ENCODE results near the gene FAR1. TPM values are rescaled to one million over a fixed set of nuclear protein-coding genes. Genes with fewer than 3 reads are reported as not detected.

FAR1 gene
- polyA plus RNA-seq, 1 donor from 2014 or later, result 14.0 TPM

DNA sequence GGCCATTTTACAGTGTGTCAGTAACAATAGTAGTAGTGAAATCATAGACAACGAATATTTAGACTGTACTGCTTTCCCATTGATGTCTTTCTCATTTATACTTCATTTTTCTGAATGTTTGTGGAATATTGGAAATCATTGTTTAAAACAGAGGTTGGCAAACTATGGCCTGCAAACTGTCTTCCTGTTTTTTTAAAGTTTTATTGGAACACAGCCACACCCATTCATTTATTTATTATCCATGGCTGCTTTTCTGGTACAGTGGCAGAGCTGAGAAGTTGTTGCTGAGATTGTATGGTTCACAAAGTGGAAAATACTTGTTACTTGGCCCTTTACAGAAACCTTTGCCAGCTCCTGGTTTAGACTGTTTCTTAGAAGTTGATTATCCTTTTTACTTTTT, 13.7 kb downstream of the FAR1 start:
- Mint-ChIP-seq H3K36me3 (no peaks in the 10 kb centered on the region), H3K27ac (no peak overlapping the region), H3K4me1 (peaks cover 22 to 41% (median 28%) of the 10 kb centered on the region in 3 donors), H3K27me3 (no peaks in the 10 kb centered on the region), H3K4me3 (no peak overlapping the region), H3K9me3 (no peaks in the 10 kb centered on the region)

DNA sequence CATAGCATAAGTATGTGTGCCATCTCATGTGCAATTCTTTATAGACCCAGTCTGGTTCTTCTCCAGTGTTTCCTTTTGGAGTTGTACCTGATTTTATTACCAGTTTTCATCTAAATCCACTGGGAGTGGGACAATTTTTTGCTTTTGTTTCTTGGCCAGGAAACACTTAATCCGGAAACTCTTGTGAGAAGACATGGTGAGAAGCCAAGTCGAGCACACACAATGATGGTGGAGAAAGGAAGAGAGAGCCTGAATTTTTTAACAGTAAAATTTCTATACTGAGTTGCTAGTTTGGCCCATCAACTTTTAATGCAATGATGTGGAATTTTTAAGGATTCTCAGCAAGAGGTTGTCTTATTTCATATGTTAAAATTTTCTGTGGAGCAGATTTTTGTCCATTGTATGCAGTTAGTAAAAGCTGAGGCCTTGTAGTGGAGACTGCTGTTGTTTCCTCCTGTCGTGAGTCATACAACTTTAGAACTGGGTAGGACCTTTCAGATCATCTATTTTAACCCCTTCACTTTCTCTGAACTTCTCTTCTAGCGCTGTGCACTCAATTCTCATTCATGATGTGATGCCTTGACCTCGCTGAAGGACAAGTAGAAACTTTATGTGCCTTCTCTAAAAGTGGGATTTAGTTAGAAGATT, 17.1 kb downstream of the FAR1 start:
- H3K9me3 Mint-ChIP-seq, result peaks cover 0 to 1% (median 0%) of the 10 kb centered on the region in 3 donors
- H3K4me3 Mint-ChIP-seq, result no peak overlapping the region
- no peaks in the 10 kb centered on the region for H3K36me3 Mint-ChIP-seq
- H3K4me1 Mint-ChIP-seq, result peaks cover 12 to 39% (median 16%) of the 10 kb centered on the region in 3 donors
- H3K27ac Mint-ChIP-seq, result no peak overlapping the region
- no peaks in the 10 kb centered on the region for H3K27me3 Mint-ChIP-seq

DNA sequence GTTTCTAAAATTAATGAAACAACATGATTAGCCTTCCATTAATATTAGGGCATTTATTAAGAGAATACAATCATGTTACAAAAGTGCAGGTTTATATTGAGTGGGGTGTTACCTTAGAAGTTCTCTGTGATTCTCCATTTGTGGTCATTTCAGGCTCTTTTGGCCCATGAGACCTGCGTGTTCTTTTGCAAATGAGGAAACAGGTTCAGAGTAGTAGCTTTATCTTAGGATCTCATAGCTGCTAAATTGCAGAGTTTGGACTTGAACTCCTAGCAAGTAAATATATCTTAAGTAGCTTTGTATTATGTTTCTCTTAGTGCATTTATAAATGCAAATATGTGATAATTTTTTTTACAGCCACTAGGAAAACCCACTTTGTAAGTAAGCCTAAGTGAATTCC, 18.3 kb downstream of the FAR1 start:
- Mint-ChIP-seq H3K36me3 (peaks cover 4% of the 10 kb centered on the region), H3K4me3 (no peak overlapping the region), H3K27ac (no peak overlapping the region), H3K4me1 (peaks cover 12 to 42% (median 14%) of the 10 kb centered on the region in 3 donors), H3K9me3 (peaks cover 0 to 1% (median 0%) of the 10 kb centered on the region in 3 donors), H3K27me3 (no peaks in the 10 kb centered on the region)

DNA sequence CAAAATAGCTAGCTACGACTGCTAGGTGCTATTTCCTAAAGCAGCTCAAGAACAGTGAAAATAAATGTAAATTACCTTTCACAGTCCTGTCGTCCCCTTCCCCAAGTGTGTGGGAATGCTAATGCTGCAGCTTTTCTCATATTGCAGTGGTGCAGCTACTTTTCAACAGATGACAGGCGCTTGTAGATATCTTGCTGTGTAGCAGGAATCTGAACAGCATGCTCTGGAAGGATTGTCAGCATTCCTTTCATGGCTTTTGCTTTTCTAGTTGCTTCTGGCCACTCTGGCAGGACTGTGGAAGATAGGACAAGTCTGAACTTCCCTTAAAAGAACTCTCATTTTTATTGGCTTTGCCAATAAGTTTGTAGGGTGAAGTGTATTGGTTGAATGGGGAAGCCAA, 18.8 kb downstream of the FAR1 start:
- no peak overlapping the region for H3K27ac Mint-ChIP-seq
- no peak overlapping the region for H3K4me3 Mint-ChIP-seq
- peaks cover 0 to 1% (median 0%) of the 10 kb centered on the region in 3 donors for H3K9me3 Mint-ChIP-seq
- no peaks in the 10 kb centered on the region for H3K27me3 Mint-ChIP-seq
- H3K36me3 Mint-ChIP-seq, result peaks cover 4% of the 10 kb centered on the region
- peaks cover 12 to 42% (median 13%) of the 10 kb centered on the region in 3 donors for H3K4me1 Mint-ChIP-seq

DNA sequence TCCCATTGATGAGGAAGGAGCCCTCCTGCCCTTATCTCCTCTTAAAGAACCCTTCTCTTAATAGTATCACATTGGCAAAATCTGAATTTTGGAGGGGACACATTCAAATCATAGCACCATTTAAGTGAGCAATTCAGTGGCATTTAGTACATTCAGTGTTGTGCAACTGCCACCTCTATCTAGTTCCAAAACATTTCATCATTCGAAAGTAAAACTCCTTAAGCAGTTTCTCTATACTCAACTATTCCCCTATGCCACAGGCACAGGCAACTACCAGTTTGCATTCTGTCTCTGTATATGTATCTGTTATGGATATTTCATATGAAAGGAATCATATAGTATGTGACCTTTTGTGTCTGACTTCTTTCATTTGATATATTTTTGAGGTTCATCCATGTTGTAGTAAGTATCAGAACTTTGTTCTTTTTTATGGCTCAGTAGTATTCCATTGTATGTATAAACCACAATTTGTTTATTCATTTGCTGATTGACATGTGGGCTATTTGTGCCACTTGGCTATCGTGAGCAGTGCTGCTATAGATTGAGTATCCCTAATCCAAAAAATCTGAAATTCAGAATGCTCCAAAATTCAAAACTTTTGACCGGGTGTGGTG, 22.9 kb downstream of the FAR1 start:
- Mint-ChIP-seq H3K4me1 (peaks cover 13 to 25% (median 14%) of the 10 kb centered on the region in 3 donors), H3K9me3 (peaks cover 0 to 1% (median 0%) of the 10 kb centered on the region in 3 donors), H3K27me3 (no peaks in the 10 kb centered on the region), H3K27ac (no peak overlapping the region), H3K4me3 (no peak overlapping the region), H3K36me3 (peaks cover 5% of the 10 kb centered on the region)

DNA sequence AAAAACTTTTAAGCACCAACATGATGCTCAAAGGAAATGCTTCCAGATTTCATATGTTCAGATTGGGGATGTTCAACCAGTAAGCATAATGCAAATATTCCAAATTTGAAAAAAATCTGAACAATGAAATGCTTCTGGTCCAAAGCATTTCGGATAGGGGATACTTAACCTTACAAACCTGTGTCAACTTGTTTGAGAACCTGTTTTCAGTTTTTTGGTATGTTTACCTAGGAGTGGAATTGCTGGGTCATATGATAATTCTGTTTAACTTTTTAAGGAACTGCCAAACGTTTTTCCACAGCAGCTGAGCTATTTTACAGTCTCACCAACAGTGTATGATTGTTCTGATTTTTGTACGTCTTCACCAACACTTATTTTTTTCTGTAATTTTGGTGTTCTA, 23.7 kb downstream of the FAR1 start:
- no peak overlapping the region for H3K27ac Mint-ChIP-seq
- peaks cover 5% of the 10 kb centered on the region for H3K36me3 Mint-ChIP-seq
- no peaks in the 10 kb centered on the region for H3K27me3 Mint-ChIP-seq
- H3K4me1 Mint-ChIP-seq, result peaks cover 13 to 25% (median 14%) of the 10 kb centered on the region in 3 donors
- H3K9me3 Mint-ChIP-seq, result peaks cover 0 to 1% (median 0%) of the 10 kb centered on the region in 3 donors
- no peak overlapping the region for H3K4me3 Mint-ChIP-seq

DNA sequence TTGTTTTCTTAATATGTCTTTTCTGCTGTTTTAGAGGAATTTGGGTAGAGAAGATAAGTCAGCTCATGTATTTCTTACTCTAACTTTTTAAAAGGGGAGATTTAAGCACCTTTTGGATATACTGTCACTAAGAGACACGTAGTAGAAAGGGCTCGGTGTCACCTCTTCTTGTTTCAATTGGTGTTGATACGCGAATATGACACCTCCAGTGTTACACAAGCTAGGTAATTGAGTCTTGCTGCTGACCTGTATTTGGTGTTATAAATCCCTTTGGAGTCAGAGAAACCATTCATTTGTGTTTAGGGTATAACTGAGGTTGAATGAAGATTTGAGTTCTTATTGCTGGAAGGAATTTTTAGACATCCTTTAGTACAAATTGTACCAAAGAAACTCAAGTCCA, 25.6 kb downstream of the FAR1 start:
- H3K4me1 Mint-ChIP-seq, result peaks cover 12 to 23% (median 13%) of the 10 kb centered on the region in 3 donors
- H3K27ac Mint-ChIP-seq, result peak overlapping the region in 1 of 3 donors; percentile 11
- H3K27me3 Mint-ChIP-seq, result no peaks in the 10 kb centered on the region
- H3K36me3 Mint-ChIP-seq, result peaks cover 5% of the 10 kb centered on the region
- no peak overlapping the region for H3K4me3 Mint-ChIP-seq
- peaks cover 0 to 1% (median 0%) of the 10 kb centered on the region in 3 donors for H3K9me3 Mint-ChIP-seq

DNA sequence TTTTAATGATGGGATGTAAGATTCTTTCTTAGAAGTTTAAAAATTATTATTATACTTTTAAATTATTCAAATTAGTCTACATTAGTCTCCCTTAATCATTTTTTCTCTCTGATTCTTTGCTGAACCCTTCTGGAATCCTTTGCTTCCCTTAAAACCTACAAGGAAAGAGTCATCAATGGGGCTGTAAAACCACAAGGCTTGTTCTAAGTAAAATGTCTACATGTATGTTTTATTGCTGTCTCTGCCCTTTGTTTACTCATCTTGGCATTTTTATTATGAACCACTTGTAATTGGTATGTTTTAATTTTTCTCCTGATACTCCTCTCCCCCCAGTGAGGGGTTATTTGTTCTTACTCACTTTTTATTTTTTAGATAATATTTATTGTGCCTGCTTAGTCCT, 27.4 kb downstream of the FAR1 start:
- H3K4me3 Mint-ChIP-seq, result no peak overlapping the region
- peaks cover 7 to 10% (median 8%) of the 10 kb centered on the region in 3 donors for H3K4me1 Mint-ChIP-seq
- no peaks in the 10 kb centered on the region for H3K27me3 Mint-ChIP-seq
- H3K27ac Mint-ChIP-seq, result no peak overlapping the region
- H3K36me3 Mint-ChIP-seq, result peaks cover 5% of the 10 kb centered on the region
- H3K9me3 Mint-ChIP-seq, result no peaks in the 10 kb centered on the region

DNA sequence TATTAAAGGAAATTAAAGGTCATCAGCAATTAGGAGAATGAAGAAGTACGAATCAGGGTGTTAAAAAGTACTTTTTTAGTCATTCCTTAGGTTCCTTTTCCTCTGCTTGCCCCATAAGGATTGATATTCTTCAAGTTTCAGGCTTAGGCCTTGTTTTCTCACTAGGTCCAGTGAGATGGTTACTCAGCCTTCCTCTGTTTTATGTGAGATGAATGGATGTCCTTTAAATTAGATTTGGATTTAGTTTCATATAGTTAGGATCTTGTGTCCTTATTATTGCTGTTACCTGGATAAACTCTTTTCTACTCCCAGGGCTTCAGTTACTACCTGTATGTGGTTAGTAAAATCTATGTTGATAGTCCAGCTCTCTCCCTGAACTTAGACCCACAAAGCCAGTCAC, 29.2 kb downstream of the FAR1 start:
- H3K4me3 Mint-ChIP-seq, result no peak overlapping the region
- H3K9me3 Mint-ChIP-seq, result no peaks in the 10 kb centered on the region
- H3K27ac Mint-ChIP-seq, result peak overlapping the region in 1 of 3 donors; percentile 46
- no peaks in the 10 kb centered on the region for H3K27me3 Mint-ChIP-seq
- peaks cover 4% of the 10 kb centered on the region for H3K36me3 Mint-ChIP-seq
- H3K4me1 Mint-ChIP-seq, result peaks cover 5 to 7% (median 6%) of the 10 kb centered on the region in 3 donors

DNA sequence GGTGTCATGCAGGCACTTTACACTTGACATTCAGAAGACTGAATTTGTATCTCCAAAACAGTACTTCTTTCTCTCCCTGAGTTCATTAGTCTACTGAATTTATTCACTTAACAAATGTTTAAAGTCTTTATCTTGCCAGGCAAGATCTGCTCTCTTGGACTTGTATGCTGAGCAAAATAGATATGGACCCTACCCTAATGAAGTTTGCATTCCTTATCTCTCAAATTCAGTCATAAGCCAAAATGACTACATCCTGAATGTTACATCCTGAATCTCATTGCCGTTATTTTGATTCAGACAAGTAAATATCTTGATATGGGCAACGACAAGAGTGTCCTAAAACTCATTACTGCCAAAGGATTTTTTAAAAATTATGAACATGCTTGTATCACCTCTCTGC, 29.7 kb downstream of the FAR1 start:
- Mint-ChIP-seq H3K4me1 (peaks cover 3 to 7% (median 5%) of the 10 kb centered on the region in 3 donors), H3K27me3 (no peaks in the 10 kb centered on the region), H3K4me3 (no peak overlapping the region), H3K9me3 (no peaks in the 10 kb centered on the region), H3K36me3 (peaks cover 2% of the 10 kb centered on the region), H3K27ac (no peak overlapping the region)

DNA sequence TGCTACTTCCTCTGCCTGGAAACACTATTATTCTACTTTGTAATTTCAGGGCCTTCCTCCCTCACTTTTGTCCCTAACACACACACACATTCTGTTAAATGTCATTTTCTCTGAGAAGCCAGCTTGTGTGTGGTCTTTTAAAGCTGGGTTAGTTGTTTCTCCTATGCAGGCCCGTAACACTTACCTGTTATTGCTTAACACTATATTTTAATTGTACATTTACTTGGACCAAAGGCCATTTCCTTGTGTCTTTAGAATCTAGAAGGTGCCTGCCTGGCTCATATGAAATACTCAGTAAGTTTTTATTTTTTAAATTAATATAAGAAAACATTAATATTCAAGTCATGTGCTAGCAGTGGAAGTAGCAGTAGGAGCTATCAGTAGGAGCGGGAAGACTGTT, 30.6 kb downstream of the FAR1 start:
- Mint-ChIP-seq H3K36me3 (peaks cover 2% of the 10 kb centered on the region), H3K4me1 (peaks cover 0 to 2% (median 1%) of the 10 kb centered on the region in 3 donors), H3K27ac (no peak overlapping the region), H3K4me3 (no peak overlapping the region), H3K9me3 (no peaks in the 10 kb centered on the region), H3K27me3 (no peaks in the 10 kb centered on the region)

DNA sequence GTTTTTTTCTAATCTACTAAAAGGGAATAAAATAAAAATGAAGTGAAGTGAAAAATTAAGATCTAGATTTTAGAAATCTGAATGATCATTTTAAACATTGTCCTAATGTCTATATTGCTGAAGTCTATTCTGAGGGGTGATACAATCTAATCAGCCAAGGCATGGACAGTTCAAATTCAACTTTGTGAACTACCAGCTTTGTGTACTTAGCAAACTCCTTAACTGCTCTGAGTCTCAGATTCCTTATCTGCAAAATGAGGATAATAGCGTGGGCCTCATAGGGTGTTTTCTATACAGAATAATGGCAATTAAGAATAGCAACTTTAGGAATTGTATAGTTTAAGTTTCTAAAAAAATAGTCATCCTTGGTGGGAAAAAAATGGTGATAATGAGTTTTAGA, 31.4 kb downstream of the FAR1 start:
- Mint-ChIP-seq H3K4me3 (no peak overlapping the region), H3K9me3 (no peaks in the 10 kb centered on the region), H3K27ac (no peak overlapping the region), H3K36me3 (peaks cover 2% of the 10 kb centered on the region), H3K27me3 (no peaks in the 10 kb centered on the region), H3K4me1 (no peaks in the 10 kb centered on the region)

DNA sequence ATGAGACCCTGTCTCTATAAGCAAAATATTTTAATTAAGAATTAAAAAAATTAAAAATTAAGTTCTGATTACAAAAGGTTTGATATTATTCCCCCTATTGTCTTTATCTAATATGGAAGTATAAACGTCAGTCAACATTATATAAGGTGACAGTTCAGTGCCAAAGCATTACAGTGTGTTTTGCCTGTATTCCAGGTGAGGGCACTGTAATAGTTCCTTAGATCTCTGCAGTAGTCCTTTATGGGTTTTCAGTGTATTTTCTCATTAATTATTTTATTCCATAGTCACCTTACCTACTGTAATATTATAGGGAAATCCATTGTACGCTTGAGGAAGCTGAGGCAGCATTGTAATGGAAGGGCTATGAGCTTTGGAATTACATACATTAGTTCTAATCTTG, 33.0 kb downstream of the FAR1 start:
- Mint-ChIP-seq H3K27me3 (no peaks in the 10 kb centered on the region), H3K36me3 (peaks cover 2% of the 10 kb centered on the region), H3K4me3 (no peak overlapping the region), H3K27ac (no peak overlapping the region), H3K9me3 (no peaks in the 10 kb centered on the region), H3K4me1 (no peaks in the 10 kb centered on the region)

DNA sequence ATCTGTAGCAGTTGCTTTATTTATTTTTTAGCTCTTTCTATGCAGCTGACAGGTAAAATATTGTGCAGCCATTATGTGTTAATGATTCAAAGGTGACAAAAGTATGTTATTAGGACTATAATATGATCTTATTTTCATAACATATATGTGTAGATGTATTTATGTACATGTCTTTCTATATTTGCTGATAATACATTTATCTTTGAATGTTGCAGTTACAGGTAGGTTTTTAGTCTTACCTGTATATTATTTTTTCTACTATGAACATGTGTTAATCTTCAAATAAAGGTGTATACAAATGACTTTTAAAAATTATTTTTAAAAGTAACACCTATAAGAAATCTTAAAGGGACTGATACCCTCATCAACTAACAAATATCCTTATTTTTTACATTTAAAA, 33.6 kb downstream of the FAR1 start:
- no peaks in the 10 kb centered on the region for H3K4me1 Mint-ChIP-seq
- no peaks in the 10 kb centered on the region for H3K27me3 Mint-ChIP-seq
- no peak overlapping the region for H3K27ac Mint-ChIP-seq
- H3K36me3 Mint-ChIP-seq, result peaks cover 2% of the 10 kb centered on the region
- no peaks in the 10 kb centered on the region for H3K9me3 Mint-ChIP-seq
- H3K4me3 Mint-ChIP-seq, result no peak overlapping the region

DNA sequence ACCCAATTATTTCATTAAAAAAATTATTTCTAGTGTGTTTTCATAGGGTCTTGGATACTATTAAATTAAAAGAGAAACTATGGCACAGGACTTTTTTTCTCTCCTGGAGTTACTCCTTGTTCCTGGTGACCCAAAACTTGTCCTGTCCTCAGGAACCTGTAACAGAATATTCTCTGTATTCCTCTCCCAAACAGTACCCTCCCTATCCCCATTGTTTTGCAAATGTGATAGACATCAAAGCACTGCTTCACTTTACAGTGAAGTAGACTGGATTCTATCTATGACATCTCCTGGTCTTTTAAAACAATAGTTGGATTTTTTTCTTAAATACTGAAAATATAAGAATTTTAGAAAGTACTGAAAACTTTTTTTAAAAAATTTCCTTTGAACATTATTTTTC, 37.2 kb downstream of the FAR1 start:
- Mint-ChIP-seq H3K4me1 (no peaks in the 10 kb centered on the region), H3K36me3 (peaks cover 8% of the 10 kb centered on the region), H3K4me3 (no peak overlapping the region), H3K9me3 (no peaks in the 10 kb centered on the region), H3K27me3 (no peaks in the 10 kb centered on the region), H3K27ac (no peak overlapping the region)

DNA sequence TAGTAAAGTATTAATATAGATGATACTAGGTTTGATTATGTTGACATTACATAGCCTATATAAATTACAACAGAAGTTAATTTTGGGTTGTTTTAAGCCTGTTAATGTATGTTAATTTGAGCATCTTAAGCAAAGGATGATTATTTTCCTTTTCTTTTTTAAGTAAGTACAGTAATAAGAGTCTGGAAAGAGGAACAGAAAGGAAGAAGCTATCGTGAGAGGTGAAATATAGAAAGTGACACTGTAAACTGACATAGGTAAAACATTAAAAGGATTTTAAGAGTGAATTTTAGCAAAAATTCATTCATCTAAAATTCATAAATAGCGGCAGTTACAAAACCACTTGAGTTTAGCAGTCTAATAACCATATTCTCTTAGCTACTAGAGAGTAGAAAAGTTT, 45.5 kb downstream of the FAR1 start:
- Mint-ChIP-seq H3K27ac (no peak overlapping the region), H3K27me3 (no peaks in the 10 kb centered on the region), H3K36me3 (peaks cover 16% of the 10 kb centered on the region), H3K9me3 (no peaks in the 10 kb centered on the region), H3K4me1 (peaks cover 0 to 3% (median 0%) of the 10 kb centered on the region in 3 donors), H3K4me3 (no peak overlapping the region)
